Measurements from ENCODE around the gene CRYL1.

CRYL1 gene

GRCh38 chr13:20473139-20473538, 52.5 kb downstream of the CRYL1 start:
- no peak for TF ChIP-seq CTCF (IDR thresholded peaks at IDR 0.05; ENCODE audit: insufficient read depth, low read depth, low read length, missing control alignments)
- H3K4me3 ChIP-seq (ENCODE audit: low read length), result no peak overlapping the region
- DNase-seq (ENCODE audit: low read depth), result no peak

DNA sequence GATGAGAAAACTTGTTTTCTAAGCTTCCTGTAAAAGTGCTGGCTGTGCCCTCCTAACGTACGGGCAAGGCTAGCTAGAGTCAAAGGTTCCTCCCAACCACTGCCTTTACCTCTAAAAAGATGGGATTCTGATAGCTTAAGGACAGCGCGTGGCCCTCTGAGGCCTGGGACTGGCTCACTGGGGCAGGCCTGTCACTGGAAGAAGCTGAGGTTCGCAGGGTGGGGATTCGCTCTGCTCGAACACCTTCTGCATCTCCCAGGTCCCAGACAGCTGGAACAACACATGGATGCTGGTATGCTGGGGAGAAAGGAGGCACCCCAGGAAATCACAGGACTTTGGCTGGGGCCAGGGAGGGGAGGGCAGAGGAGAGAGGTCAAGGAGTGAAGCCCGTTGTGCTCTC, 53.1 kb downstream of the CRYL1 start:
- DNase-seq (ENCODE audit: low read depth), result no peak
- TF ChIP-seq CTCF (IDR thresholded peaks at IDR 0.05; ENCODE audit: insufficient read depth, low read depth, low read length, missing control alignments), result no peak
- H3K4me3 ChIP-seq (ENCODE audit: low read length), result no peak overlapping the region

DNA sequence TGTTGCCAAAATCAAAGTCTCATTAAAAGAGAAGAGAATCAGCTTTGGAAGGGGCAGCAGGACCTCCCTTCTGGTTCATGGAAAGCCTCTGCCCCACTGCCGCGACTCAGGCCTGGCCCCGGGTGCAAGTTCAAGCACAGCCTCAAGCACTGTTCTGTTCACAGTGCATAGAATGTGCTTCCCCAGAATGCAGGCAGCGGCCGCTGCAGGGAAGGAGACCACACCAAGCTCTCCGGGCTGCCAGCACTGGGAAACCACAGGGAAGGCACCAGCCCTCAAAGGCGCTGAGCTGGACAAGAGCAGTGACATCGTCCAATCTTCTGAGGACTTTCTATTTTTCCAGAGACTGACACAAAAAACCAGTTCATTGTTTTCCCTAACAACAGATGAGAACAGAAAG, 55.5 kb downstream of the CRYL1 start:
- no peak for TF ChIP-seq CTCF (IDR thresholded peaks at IDR 0.05; ENCODE audit: insufficient read depth, low read depth, low read length, missing control alignments)
- no peak overlapping the region for H3K4me3 ChIP-seq (ENCODE audit: low read length)
- DNase-seq (ENCODE audit: low read depth), result no peak

GRCh38 chr13:20466371-20466770, 59.3 kb downstream of the CRYL1 start:
- DNase-seq (ENCODE audit: low read depth), result no peak
- no peak for TF ChIP-seq CTCF (IDR thresholded peaks at IDR 0.05; ENCODE audit: insufficient read depth, low read depth, low read length, missing control alignments)
- H3K4me3 ChIP-seq (ENCODE audit: low read length), result no peak overlapping the region

- TF ChIP-seq CTCF (IDR thresholded peaks at IDR 0.05; ENCODE audit: insufficient read depth, low read depth, low read length, missing control alignments), result no peak
- no peak overlapping the region for H3K4me3 ChIP-seq (ENCODE audit: low read length)
- peak; percentile 70 for DNase-seq (ENCODE audit: low read depth)
Measured at GRCh38 chr13:20465218-20465879, 60.3 kb downstream of the CRYL1 start.

DNA sequence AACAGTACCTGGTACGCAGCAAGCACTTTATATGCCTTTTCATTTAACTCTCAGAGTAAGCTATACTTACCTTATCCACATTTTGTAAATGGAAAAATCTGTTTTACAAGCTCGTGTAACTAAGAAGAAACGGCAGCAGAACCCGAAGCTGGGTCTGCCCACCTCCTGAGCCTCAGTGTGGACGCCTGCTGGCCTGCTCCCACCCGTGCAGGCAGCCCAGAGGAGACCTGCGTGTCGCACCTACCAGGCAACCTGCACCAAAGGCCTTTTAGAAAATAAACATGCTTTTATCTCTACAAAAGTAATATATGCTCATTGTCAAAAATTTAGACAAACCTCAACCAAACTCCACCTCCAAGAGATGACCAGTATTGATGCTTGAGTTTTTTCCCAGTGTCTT, 62.7 kb downstream of the CRYL1 start:
- H3K4me3 ChIP-seq (ENCODE audit: low read length), result no peak overlapping the region
- no peak for DNase-seq (ENCODE audit: low read depth)
- TF ChIP-seq CTCF (IDR thresholded peaks at IDR 0.05; ENCODE audit: insufficient read depth, low read depth, low read length, missing control alignments), result no peak

DNA sequence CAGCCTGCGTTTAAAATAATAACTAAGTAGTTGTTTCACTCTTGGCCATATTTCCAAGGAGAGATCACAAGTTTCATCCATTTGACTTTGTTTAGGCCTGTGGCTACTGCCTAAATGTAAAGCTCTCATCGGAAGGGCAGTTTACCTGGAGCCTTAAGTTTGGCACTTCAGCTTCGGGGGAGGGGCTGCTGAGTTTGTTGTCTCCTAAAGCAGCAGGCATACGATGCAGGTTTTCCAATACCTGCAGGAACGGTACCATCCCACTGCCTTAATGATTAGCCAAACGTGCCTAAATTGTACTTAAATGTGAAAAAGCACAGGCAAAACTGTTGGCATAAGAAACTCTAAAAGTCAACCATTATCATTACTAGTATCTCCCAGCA, 63.1 kb downstream of the CRYL1 start:
- TF ChIP-seq CTCF (IDR thresholded peaks at IDR 0.05; ENCODE audit: insufficient read depth, low read depth, low read length, missing control alignments), result no peak
- DNase-seq (ENCODE audit: low read depth), result no peak
- no peak overlapping the region for H3K4me3 ChIP-seq (ENCODE audit: low read length)

All from epithelial cell of esophagus (primary cell).